ENCODE data around the gene RAD9A. TPM values are rescaled to one million over a fixed set of nuclear protein-coding genes. Genes with fewer than 3 reads are reported as not detected.

RAD9A gene
- total and polyA plus RNA-seq, 2 experiments from 2014 or later, result 13.9 to 17.0 TPM

DNA sequence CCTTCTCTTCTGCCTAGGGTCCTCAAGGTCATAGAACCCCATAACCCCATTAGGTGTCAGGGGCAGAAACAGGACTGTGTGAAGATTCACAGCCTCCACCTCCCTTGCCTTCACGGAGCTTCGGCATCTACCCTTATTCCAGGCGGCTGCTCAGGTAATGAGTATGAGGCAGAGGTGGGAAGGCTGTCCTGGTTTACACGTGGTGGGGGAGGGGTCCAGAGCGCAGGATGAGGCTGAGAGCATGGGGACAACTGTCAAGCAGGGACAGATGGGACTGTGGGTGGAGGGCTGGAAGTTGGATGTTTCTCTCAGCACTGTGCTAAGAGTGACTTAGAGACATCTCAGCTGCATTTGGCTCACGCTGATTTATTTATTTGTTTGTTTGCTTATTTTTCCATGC lies 4.3 kb upstream of the RAD9A start (continued):
- TF ChIP-seq, protein P1, sequence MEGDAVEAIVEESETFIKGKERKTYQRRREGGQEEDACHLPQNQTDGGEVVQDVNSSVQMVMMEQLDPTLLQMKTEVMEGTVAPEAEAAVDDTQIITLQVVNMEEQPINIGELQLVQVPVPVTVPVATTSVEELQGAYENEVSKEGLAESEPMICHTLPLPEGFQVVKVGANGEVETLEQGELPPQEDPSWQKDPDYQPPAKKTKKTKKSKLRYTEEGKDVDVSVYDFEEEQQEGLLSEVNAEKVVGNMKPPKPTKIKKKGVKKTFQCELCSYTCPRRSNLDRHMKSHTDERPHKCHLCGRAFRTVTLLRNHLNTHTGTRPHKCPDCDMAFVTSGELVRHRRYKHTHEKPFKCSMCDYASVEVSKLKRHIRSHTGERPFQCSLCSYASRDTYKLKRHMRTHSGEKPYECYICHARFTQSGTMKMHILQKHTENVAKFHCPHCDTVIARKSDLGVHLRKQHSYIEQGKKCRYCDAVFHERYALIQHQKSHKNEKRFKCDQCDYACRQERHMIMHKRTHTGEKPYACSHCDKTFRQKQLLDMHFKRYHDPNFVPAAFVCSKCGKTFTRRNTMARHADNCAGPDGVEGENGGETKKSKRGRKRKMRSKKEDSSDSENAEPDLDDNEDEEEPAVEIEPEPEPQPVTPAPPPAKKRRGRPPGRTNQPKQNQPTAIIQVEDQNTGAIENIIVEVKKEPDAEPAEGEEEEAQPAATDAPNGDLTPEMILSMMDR (conservative IDR thresholded peaks at IDR 0.05; ENCODE audit: low read depth in 2 of 2), result no peak
- no peak for TF ChIP-seq ZNF114 (CRISPR knock-in tag; IDR thresholded peaks at IDR 0.05)
- no peak for TF ChIP-seq JUNB (IDR thresholded peaks at IDR 0.05; ENCODE audit: unreplicated experiment)
- no peak for TF ChIP-seq NANOG (IDR thresholded peaks at IDR 0.05; ENCODE audit: borderline replicate concordance)
- TF ChIP-seq CREB1 (CRISPR knock-in tag; IDR thresholded peaks at IDR 0.05; ENCODE audit: low read depth), result no peak
- TF ChIP-seq, protein P2, sequence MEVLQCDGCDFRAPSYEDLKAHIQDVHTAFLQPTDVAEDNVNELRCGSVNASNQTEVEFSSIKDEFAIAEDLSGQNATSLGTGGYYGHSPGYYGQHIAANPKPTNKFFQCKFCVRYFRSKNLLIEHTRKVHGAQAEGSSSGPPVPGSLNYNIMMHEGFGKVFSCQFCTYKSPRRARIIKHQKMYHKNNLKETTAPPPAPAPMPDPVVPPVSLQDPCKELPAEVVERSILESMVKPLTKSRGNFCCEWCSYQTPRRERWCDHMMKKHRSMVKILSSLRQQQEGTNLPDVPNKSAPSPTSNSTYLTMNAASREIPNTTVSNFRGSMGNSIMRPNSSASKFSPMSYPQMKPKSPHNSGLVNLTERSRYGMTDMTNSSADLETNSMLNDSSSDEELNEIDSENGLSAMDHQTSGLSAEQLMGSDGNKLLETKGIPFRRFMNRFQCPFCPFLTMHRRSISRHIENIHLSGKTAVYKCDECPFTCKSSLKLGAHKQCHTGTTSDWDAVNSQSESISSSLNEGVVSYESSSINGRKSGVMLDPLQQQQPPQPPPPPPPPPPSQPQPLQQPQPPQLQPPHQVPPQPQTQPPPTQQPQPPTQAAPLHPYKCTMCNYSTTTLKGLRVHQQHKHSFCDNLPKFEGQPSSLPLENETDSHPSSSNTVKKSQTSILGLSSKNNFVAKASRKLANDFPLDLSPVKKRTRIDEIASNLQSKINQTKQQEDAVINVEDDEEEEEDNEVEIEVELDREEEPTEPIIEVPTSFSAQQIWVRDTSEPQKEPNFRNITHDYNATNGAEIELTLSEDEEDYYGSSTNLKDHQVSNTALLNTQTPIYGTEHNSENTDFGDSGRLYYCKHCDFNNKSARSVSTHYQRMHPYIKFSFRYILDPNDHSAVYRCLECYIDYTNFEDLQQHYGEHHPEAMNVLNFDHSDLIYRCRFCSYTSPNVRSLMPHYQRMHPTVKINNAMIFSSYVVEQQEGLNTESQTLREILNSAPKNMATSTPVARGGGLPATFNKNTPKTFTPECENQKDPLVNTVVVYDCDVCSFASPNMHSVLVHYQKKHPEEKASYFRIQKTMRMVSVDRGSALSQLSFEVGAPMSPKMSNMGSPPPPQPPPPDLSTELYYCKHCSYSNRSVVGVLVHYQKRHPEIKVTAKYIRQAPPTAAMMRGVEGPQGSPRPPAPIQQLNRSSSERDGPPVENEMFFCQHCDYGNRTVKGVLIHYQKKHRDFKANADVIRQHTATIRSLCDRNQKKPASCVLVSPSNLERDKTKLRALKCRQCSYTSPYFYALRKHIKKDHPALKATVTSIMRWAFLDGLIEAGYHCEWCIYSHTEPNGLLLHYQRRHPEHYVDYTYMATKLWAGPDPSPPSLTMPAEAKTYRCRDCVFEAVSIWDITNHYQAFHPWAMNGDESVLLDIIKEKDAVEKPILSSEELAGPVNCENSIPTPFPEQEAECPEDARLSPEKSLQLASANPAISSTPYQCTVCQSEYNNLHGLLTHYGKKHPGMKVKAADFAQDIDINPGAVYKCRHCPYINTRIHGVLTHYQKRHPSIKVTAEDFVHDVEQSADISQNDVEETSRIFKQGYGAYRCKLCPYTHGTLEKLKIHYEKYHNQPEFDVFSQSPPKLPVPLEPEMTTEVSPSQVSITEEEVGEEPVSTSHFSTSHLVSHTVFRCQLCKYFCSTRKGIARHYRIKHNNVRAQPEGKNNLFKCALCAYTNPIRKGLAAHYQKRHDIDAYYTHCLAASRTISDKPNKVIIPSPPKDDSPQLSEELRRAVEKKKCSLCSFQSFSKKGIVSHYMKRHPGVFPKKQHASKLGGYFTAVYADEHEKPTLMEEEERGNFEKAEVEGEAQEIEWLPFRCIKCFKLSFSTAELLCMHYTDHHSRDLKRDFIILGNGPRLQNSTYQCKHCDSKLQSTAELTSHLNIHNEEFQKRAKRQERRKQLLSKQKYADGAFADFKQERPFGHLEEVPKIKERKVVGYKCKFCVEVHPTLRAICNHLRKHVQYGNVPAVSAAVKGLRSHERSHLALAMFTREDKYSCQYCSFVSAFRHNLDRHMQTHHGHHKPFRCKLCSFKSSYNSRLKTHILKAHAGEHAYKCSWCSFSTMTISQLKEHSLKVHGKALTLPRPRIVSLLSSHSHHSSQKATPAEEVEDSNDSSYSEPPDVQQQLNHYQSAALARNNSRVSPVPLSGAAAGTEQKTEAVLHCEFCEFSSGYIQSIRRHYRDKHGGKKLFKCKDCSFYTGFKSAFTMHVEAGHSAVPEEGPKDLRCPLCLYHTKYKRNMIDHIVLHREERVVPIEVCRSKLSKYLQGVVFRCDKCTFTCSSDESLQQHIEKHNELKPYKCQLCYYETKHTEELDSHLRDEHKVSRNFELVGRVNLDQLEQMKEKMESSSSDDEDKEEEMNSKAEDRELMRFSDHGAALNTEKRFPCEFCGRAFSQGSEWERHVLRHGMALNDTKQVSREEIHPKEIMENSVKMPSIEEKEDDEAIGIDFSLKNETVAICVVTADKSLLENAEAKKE (CRISPR knock-in tag; IDR thresholded peaks at IDR 0.05), result no peak

DNA sequence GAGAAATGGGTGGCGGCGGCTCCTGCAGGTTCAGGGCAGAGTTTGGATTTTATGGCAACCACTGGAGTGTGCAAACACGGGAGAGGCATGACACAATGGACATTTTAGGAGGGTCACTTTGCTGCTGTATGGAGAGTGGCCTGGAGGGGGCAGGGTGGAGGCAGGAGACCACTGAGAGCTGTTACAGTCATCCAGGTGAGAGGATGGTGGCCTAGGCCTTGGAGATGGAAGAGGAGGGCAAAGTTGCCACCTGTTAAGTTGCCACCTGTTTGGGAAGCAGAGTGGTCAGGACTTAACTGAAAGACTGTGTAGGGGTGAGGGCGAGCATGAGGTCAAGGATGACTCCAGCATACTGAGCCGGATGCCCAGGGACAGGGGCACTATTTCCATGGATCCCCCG lies 2.3 kb upstream of the RAD9A start:
- Histone ChIP-seq H3K4me3 (no peak overlapping the region), H3K36me3 (ENCODE audit: insufficient read depth) (no peaks in the 10 kb centered on the region), H3K9me2 (ENCODE audit: insufficient read depth) (no peaks in the 10 kb centered on the region), H3K27ac (ENCODE audit: low read depth) (no peak overlapping the region), H2AFZ (no peak overlapping the region), H3F3A (replicated peaks; ENCODE audit: low read depth) (0 out of 2 replicates have a peak, but pooled peaks cover 8% of the 10 kb centered on the region), H3K27me3 (ENCODE audit: insufficient read depth) (peaks cover 4% of the 10 kb centered on the region; the same call in 1 of the 2 replicates), H3K4me1 (ENCODE audit: insufficient read depth) (peaks cover 8% of the 10 kb centered on the region; the same call in 1 of the 2 replicates), H4K20me1 (replicated peaks; ENCODE audit: insufficient read depth) (no peaks in the 10 kb centered on the region; the same call in 1 of the 2 replicates), H3K79me2 (replicated peaks; ENCODE audit: insufficient read depth) (0 out of 2 replicates have a peak, but pooled peaks cover 3% of the 10 kb centered on the region), H3K4me2 (no peak overlapping the region)
- no peak for TF ChIP-seq EZH2 (IDR thresholded peaks at IDR 0.05; ENCODE audit: low read depth, unreplicated experiment)
- TF ChIP-seq, protein P1 (conservative IDR thresholded peaks at IDR 0.05; ENCODE audit: low read depth in 2 of 2), result peak; percentile 69 to 89
- H3K9me3 Mint-ChIP-seq, result no peaks in the 10 kb centered on the region; the same call in 2 of the 3 replicates
- peak overlapping the region; percentile 65 for H3K4me3 Mint-ChIP-seq
- DNase-seq (ENCODE audit: low spot score), result peak; percentile 80
- no peak overlapping the region for H3K27ac Mint-ChIP-seq
- peaks cover 33% of the 10 kb centered on the region for H3K4me1 Mint-ChIP-seq
- H3K36me3 Mint-ChIP-seq (ENCODE audit: low read depth), result peaks cover 10% of the 10 kb centered on the region; the same call in 2 of the 3 replicates
- peaks cover 11% of the 10 kb centered on the region for H3K27me3 Mint-ChIP-seq (ENCODE audit: insufficient read depth, low read depth, poor library complexity)
- ATAC-seq, result peak; percentile 63

All from GM23338 (cell line).